ENCODE data around the gene GPR148. TPM values are rescaled to one million over a fixed set of nuclear protein-coding genes. Genes with fewer than 3 reads are reported as not detected.
"Not testable (repeated sequence)": the region's sequence is repeated elsewhere in the genome, so short reads cannot be mapped to it uniquely, and the experiment has no call there.

GPR148 gene
- total RNA-seq, 2 experiments from 2014 or later = not detected

DNA sequence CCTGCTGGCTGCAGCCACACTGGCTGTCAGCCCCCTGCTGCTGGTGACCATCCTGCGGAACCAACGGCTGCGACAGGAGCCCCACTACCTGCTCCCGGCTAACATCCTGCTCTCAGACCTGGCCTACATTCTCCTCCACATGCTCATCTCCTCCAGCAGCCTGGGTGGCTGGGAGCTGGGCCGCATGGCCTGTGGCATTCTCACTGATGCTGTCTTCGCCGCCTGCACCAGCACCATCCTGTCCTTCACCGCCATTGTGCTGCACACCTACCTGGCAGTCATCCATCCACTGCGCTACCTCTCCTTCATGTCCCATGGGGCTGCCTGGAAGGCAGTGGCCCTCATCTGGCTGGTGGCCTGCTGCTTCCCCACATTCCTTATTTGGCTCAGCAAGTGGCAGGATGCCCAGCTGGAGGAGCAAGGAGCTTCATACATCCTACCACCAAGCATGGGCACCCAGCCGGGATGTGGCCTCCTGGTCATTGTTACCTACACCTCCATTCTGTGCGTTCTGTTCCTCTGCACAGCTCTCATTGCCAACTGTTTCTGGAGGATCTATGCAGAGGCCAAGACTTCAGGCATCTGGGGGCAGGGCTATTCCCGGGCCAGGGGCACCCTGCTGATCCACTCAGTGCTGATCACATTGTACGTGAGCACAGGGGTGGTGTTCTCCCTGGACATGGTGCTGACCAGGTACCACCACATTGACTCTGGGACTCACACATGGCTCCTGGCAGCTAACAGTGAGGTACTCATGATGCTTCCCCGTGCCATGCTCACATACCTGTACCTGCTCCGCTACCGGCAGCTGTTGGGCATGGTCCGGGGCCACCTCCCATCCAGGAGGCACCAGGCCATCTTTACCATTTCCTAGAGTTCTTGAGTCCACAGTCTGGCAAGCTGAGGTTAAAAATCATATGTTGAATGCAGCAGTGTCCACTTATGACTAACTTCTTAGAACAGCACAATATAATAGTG lies 741 bp downstream of the GPR148 start:
- no peaks in the 10 kb centered on the region for H3K36me3 Mint-ChIP-seq (ENCODE audit: low read depth)
- H3K9me3 Mint-ChIP-seq (ENCODE audit: low read depth) = no peaks in the 10 kb centered on the region
- no peak overlapping the region for H3K27ac Mint-ChIP-seq
- ChIA-PET CTCF (no interaction called here), POLR2A (no interaction called here)
- no peak overlapping the region for H3K4me3 Mint-ChIP-seq
- no peak for DNase-seq
- ATAC-seq = no peak
- peaks cover 6% of the 10 kb centered on the region for H3K27me3 Mint-ChIP-seq
- peaks cover 3% of the 10 kb centered on the region for H3K4me1 Mint-ChIP-seq
- intact Hi-C loops (cut with DNase I, micrococcal nuclease) = loop anchor here in 1 of 2 experiments (5.0 to 10.0 kb wide), 4 partner anchors 145 to 852 kb away; partner anchors contain the start of gene IMP4

DNA sequence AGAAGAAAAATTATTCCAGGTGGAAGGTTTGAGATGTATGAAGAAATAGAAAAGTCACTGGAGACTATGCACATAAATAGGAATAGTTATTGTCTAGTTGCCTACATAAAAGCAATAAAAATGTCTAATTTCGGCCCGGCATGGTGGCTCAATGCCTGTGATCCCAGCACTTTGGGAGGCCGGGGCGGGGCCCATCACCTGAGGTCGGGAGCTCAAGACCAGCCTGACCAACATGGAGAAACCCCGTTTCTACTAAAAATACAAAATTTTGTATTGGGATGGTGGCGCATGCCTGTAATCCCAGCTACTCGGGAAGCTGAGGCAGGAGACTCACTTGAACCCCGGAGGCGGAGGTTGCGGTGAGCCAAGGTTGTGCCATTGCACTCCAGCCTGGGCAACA lies 3.4 kb downstream of the GPR148 start:
- intact Hi-C loops (cut with DNase I, micrococcal nuclease); H3K27ac Mint-ChIP-seq; H3K4me3 Mint-ChIP-seq: not testable (repeated sequence)

GRCh38 chr2:130735200-130735599 lies 6.3 kb downstream of the GPR148 start:
- Mint-ChIP-seq H3K27me3 (no peaks in the 10 kb centered on the region), H3K36me3 (ENCODE audit: low read depth) (no peaks in the 10 kb centered on the region), H3K4me1 (no peaks in the 10 kb centered on the region), H3K4me3 (no peak overlapping the region), H3K9me3 (ENCODE audit: low read depth) (no peaks in the 10 kb centered on the region), H3K27ac (no peak overlapping the region)
- intact Hi-C loops (cut with DNase I, micrococcal nuclease) = no loop called here
- ChIA-PET CTCF (no interaction called here), POLR2A (no interaction called here)
- DNase-seq (no peak), ATAC-seq (no peak)

More for the DNA sequence above, 3.4 kb downstream of the GPR148 start:
- POLR2A ChIA-PET; ATAC-seq; H3K36me3 Mint-ChIP-seq (ENCODE audit: low read depth); H3K27me3 Mint-ChIP-seq; DNase-seq; CTCF ChIA-PET; H3K9me3 Mint-ChIP-seq (ENCODE audit: low read depth); H3K4me1 Mint-ChIP-seq: not testable (repeated sequence)

DNA sequence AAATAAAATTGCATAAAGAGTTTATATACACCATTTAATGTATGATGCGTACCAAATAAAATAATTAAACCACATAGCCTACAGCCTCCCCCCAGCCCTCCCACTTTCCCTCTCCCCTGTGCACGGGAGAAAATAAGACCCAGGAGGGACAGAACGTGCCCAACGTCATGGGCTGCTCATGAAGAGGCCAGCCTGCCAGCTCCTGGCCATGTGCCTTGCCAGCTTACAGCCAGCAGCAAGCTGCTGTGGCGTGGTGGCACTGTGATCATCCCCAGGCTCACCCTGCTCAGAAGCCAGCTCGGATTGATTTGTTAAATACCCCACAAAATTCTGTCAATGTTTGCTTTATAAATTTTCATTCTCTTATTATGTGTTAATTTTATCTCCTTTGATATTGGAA lies 7.6 kb downstream of the GPR148 start:
- intact Hi-C loops (cut with DNase I, micrococcal nuclease) = no loop called here
- H3K9me3 Mint-ChIP-seq (ENCODE audit: low read depth) = no peaks in the 10 kb centered on the region
- H3K4me3 Mint-ChIP-seq = no peak overlapping the region
- H3K36me3 Mint-ChIP-seq (ENCODE audit: low read depth) = no peaks in the 10 kb centered on the region
- no peak overlapping the region for H3K27ac Mint-ChIP-seq
- ChIA-PET CTCF (interaction anchor here (1.0 kb wide), 1 partner anchor 61 kb away, joined by 6 read pairs; no protein-coding TSS in a partner anchor), POLR2A (no interaction called here)
- ATAC-seq (no peak), DNase-seq (no peak)
- H3K27me3 Mint-ChIP-seq = no peaks in the 10 kb centered on the region
- no peaks in the 10 kb centered on the region for H3K4me1 Mint-ChIP-seq

- no peaks in the 10 kb centered on the region for H3K27me3 Mint-ChIP-seq
- CTCF ChIA-PET = no interaction called here
- no peak for DNase-seq
- intact Hi-C loops (cut with DNase I, micrococcal nuclease) = no loop called here
- no peaks in the 10 kb centered on the region for H3K9me3 Mint-ChIP-seq (ENCODE audit: low read depth)
- POLR2A ChIA-PET = no interaction called here
- no peak for ATAC-seq
- H3K36me3 Mint-ChIP-seq (ENCODE audit: low read depth) = no peaks in the 10 kb centered on the region
- H3K4me3 Mint-ChIP-seq = no peak overlapping the region
- no peak overlapping the region for H3K27ac Mint-ChIP-seq
- H3K4me1 Mint-ChIP-seq = no peaks in the 10 kb centered on the region
These were observed 8.7 kb downstream of the GPR148 start for GRCh38 chr2:130737592-130737991.

DNA sequence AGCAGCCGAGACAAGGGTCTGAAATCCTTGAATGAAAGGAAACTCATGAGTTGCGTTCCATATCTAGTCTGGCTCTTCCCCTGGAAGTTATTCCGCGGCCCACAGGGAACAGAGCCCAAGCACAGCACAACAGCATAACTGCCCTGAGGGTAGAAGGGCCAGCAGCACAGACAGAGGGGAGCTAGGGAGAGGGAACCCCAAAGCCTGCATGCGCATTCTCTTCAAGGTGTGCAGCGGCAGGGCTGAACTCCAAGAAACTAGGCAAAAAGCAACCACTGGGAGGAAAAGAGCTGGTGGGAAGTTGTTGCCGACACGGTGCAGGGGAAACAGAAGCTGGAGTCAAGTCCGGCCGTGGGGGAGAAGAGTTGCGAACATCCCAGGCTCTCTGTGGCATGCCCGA lies 11.8 kb downstream of the GPR148 start:
- Mint-ChIP-seq H3K36me3 (ENCODE audit: low read depth) (no peaks in the 10 kb centered on the region), H3K4me1 (no peaks in the 10 kb centered on the region), H3K27me3 (peaks cover 5% of the 10 kb centered on the region), H3K9me3 (ENCODE audit: low read depth) (no peaks in the 10 kb centered on the region), H3K27ac (no peak overlapping the region), H3K4me3 (no peak overlapping the region)
- DNase-seq (no peak), ATAC-seq (no peak)
- POLR2A ChIA-PET = no interaction called here
- intact Hi-C loops (cut with DNase I, micrococcal nuclease) = no loop called here
- CTCF ChIA-PET = no interaction called here

GRCh38 chr2:130743278-130743677 lies 14.4 kb downstream of the GPR148 start:
- intact Hi-C loops (cut with DNase I, micrococcal nuclease) = no loop called here
- Mint-ChIP-seq H3K9me3 (ENCODE audit: low read depth) (no peaks in the 10 kb centered on the region), H3K27me3 (peaks cover 5% of the 10 kb centered on the region), H3K27ac (no peak overlapping the region), H3K4me1 (no peaks in the 10 kb centered on the region), H3K36me3 (ENCODE audit: low read depth) (no peaks in the 10 kb centered on the region), H3K4me3 (no peak overlapping the region)
- ATAC-seq = no peak
- CTCF ChIA-PET = interaction anchor here (0.6 kb wide), 1 partner anchor 54 kb away, joined by 3 read pairs; no protein-coding TSS in a partner anchor
- POLR2A ChIA-PET = no interaction called here
- no peak for DNase-seq

DNA sequence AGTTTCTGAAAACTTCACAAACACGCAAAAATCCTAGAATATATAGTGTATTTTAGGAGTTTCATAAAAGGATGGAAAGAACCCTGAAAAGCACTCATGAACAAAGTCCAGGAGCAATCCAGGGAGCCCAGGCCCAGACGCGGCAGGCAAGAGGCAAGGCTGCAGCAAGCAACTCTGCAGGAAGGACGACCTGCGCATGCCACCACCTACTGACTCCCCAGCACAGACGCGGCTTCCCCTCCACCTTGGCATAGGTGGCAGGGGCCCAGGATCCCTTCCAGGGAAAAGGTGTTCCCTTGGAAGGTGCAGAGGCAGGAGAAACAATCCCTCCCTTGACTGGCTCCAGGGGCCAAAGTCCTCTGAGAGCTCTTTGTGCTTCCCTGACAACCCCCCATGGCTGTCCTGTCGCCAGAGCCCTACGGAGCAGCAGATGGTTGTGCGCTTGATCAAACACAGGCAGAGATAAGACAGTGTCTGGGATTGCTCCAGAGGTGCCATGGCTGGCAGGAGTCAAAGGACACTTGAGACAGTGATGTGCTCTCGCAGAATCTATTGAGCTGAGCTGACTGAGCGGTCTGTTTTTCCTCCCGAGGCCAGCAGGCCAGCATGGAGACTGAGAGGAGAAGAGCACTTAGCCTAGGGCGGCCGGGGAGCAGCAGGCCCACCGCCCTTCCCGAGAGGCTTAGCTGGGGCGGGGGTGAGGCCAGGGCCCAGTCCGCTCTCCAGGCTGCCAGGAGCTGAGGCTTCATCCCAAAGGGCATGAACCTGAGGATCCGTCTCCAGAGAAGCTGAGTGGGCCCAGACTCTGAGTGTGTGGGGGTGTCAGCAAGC lies 15.6 kb downstream of the GPR148 start:
- Mint-ChIP-seq H3K4me3 (no peak overlapping the region), H3K27ac (no peak overlapping the region), H3K9me3 (ENCODE audit: low read depth) (no peaks in the 10 kb centered on the region), H3K36me3 (ENCODE audit: low read depth) (no peaks in the 10 kb centered on the region), H3K27me3 (peaks cover 5% of the 10 kb centered on the region), H3K4me1 (no peaks in the 10 kb centered on the region)
- intact Hi-C loops (cut with DNase I, micrococcal nuclease) = no loop called here
- POLR2A ChIA-PET = no interaction called here
- DNase-seq (no peak), ATAC-seq (no peak)
- CTCF ChIA-PET = no interaction called here

GRCh38 chr2:130749078-130749477 lies 20.2 kb downstream of the GPR148 start:
- no peak for ATAC-seq
- ChIA-PET CTCF (no interaction called here), POLR2A (no interaction called here)
- no peak overlapping the region for H3K27ac Mint-ChIP-seq
- no peaks in the 10 kb centered on the region for H3K4me1 Mint-ChIP-seq
- DNase-seq = no peak
- peaks cover 17% of the 10 kb centered on the region for H3K27me3 Mint-ChIP-seq
- H3K36me3 Mint-ChIP-seq (ENCODE audit: low read depth) = no peaks in the 10 kb centered on the region
- H3K4me3 Mint-ChIP-seq = no peak overlapping the region
- intact Hi-C loops (cut with DNase I, micrococcal nuclease) = no loop called here
- H3K9me3 Mint-ChIP-seq (ENCODE audit: low read depth) = no peaks in the 10 kb centered on the region

DNA sequence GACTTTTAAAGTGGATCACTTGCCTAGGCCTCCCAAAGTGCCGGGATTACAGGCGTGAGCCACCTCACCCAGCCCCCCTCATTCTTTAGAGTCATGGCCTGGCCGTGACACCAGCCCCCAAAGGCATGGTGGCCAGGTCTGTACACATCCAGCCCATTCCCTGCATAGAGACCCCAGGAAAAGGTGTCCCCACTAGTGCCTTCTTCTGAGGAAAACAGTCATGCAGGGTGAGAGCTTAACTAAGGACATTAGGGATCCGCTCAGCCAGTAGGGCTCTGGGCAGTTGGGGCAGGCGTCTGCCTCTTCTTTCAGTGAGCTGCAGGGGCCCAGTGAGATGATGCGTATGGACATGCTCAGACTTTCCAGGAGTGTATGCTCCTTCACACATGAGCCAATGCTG lies 20.8 kb downstream of the GPR148 start:
- intact Hi-C loops (cut with DNase I, micrococcal nuclease) = no loop called here
- DNase-seq = no peak
- Mint-ChIP-seq H3K9me3 (ENCODE audit: low read depth) (no peaks in the 10 kb centered on the region), H3K27me3 (peaks cover 18% of the 10 kb centered on the region), H3K4me3 (no peak overlapping the region), H3K27ac (no peak overlapping the region), H3K36me3 (ENCODE audit: low read depth) (no peaks in the 10 kb centered on the region), H3K4me1 (no peaks in the 10 kb centered on the region)
- ChIA-PET POLR2A (no interaction called here), CTCF (no interaction called here)
- ATAC-seq = no peak

- Mint-ChIP-seq H3K4me1 (no peaks in the 10 kb centered on the region), H3K27ac (no peak overlapping the region), H3K36me3 (ENCODE audit: low read depth) (no peaks in the 10 kb centered on the region), H3K27me3 (peaks cover 39% of the 10 kb centered on the region), H3K9me3 (ENCODE audit: low read depth) (no peaks in the 10 kb centered on the region), H3K4me3 (no peak overlapping the region)
- intact Hi-C loops (cut with DNase I, micrococcal nuclease) = no loop called here
- DNase-seq = no peak
- POLR2A ChIA-PET = no interaction called here
- ATAC-seq = no peak
- CTCF ChIA-PET = interaction anchor here (0.6 kb wide), 1 partner anchor 121 kb away, joined by 3 read pairs; no protein-coding TSS in a partner anchor
These were observed 25.9 kb downstream of the GPR148 start for GRCh38 chr2:130754811-130755210.
